ENCODE results near the gene MRPL20.
"Not testable (repeated sequence)": the region's sequence is repeated elsewhere in the genome, so short reads cannot be mapped to it uniquely, and the experiment has no call there.

The MRPL20 gene

GRCh38 chr1:1449099-1449739 lies 42.1 kb upstream of the MRPL20 start, which contains the start of gene ATAD3C:
ATAD3C (plus strand) TSS chr1:1449689; CDS start chr1:1450684, 995 bp downstream.
- DNase-seq (ENCODE audit: low read depth), result no peak
- H3K4me3 ChIP-seq (ENCODE audit: low read length), result no peak within 1 kb of the TSS
- no peak for TF ChIP-seq CTCF (conservative IDR thresholded peaks at IDR 0.05; ENCODE audit: low read length)

- H3K4me3 ChIP-seq (ENCODE audit: low read length); DNase-seq (ENCODE audit: low read depth): not testable (repeated sequence)
These were observed 39.5 kb upstream of the MRPL20 start for GRCh38 chr1:1446631-1447030.

- TF ChIP-seq CTCF (conservative IDR thresholded peaks at IDR 0.05; ENCODE audit: low read length), result no peak
- H3K4me3 ChIP-seq (ENCODE audit: low read length), result no peak overlapping the region
- DNase-seq (ENCODE audit: low read depth), result no peak
These were observed 35.1 kb upstream of the MRPL20 start for GRCh38 chr1:1442069-1442770.

- DNase-seq (ENCODE audit: low read depth), result peak; percentile 15
- no peak overlapping the region for H3K4me3 ChIP-seq (ENCODE audit: low read length)
- peak; percentile 75 for TF ChIP-seq CTCF (conservative IDR thresholded peaks at IDR 0.05; ENCODE audit: low read length)
These were observed 34.2 kb upstream of the MRPL20 start for GRCh38 chr1:1441002-1441888.

GRCh38 chr1:1440262-1441001 lies 33.3 kb upstream of the MRPL20 start:
- no peak for TF ChIP-seq CTCF (conservative IDR thresholded peaks at IDR 0.05; ENCODE audit: low read length)
- no peak overlapping the region for H3K4me3 ChIP-seq (ENCODE audit: low read length)
- DNase-seq (ENCODE audit: low read depth), result no peak

GRCh38 chr1:1439546-1440261 lies 32.6 kb upstream of the MRPL20 start:
- no peak overlapping the region for H3K4me3 ChIP-seq (ENCODE audit: low read length)
- TF ChIP-seq CTCF (conservative IDR thresholded peaks at IDR 0.05; ENCODE audit: low read length), result no peak
- DNase-seq (ENCODE audit: low read depth), result no peak

All from AG10803 (cell line).